Peyer's patch (tissue), 4 donors: ENCODE data around the gene TREML4. TPM values are rescaled to one million over a fixed set of nuclear protein-coding genes. Genes with fewer than 3 reads are reported as not detected.

Source experiments
- DNase-seq, 3 donors: peaks; one replicate each; pipeline ENCODE4 v3.0.0-alpha.2; 2017 to 2019
- H3K27ac ChIP-seq, 4 donors: fragments of 200-600 bp; sonication (generic); one replicate each; pipeline ENCODE4 v1.5.1; 2016 to 2019
- H3K27me3 ChIP-seq, 2 donors: fragments of 200-600 bp; sonication (generic); one replicate each; pipeline ENCODE4 v1.5.1; 2019
- H3K36me3 ChIP-seq, 3 donors: fragments of 200-600 bp; sonication (generic); one replicate each; pipeline ENCODE4 v1.5.1; 2016 to 2019
- H3K4me1 ChIP-seq, 4 donors: fragments of 200-600 bp; sonication (generic); one replicate each; pipeline ENCODE4 v1.5.1; 2016 to 2019
- H3K4me3 ChIP-seq, 4 donors: fragments of 200-600 bp; sonication (generic); 1 replicate in 3 of 4; 2 replicates in 1 of 4; pipeline ENCODE4 v1.5.1; 2016 to 2019; ENCODE audit warnings: mild to moderate bottlenecking in 1 of 4
- H3K9me3 ChIP-seq, 4 donors: fragments of 200-600 bp; sonication (generic); one replicate each; pipeline ENCODE4 v1.5.1; 2016 to 2019; ENCODE audit warnings: mild to moderate bottlenecking in 1 of 4
- POLR2A ChIP-seq, 2 donors: fragments of 450-650 bp; IDR thresholded peaks; one replicate each; pipeline ENCODE4 v1.5.1; 2017; ENCODE audit warnings: antibody characterized with exemption in 2 of 2, mild to moderate bottlenecking in 2 of 2, moderate library complexity in 2 of 2
- total RNA-seq, 4 donors: library from RNA; depleted of rRNA; stranded (reverse); fragments of >200 nt; gene quantifications; one replicate each; pipeline ENCODE4 v1.1.0, GENCODE V29; 2016
- TF ChIP-seq, protein P1 (sequence below), 6 experiments: fragments of 450-650 bp in 4 of 6; fragments of 200-600 bp in 2 of 6; sonication (generic) in 1 of 6; IDR thresholded peaks; one replicate each; pipeline ENCODE4 v1.5.1; 2017 to 2019; ENCODE audit warnings: antibody characterized with exemption in 6 of 6, mild to moderate bottlenecking in 3 of 6, moderate library complexity in 1 of 6

TREML4 gene
- total RNA-seq, 4 donors from 2014 or later, result not detected

DNA sequence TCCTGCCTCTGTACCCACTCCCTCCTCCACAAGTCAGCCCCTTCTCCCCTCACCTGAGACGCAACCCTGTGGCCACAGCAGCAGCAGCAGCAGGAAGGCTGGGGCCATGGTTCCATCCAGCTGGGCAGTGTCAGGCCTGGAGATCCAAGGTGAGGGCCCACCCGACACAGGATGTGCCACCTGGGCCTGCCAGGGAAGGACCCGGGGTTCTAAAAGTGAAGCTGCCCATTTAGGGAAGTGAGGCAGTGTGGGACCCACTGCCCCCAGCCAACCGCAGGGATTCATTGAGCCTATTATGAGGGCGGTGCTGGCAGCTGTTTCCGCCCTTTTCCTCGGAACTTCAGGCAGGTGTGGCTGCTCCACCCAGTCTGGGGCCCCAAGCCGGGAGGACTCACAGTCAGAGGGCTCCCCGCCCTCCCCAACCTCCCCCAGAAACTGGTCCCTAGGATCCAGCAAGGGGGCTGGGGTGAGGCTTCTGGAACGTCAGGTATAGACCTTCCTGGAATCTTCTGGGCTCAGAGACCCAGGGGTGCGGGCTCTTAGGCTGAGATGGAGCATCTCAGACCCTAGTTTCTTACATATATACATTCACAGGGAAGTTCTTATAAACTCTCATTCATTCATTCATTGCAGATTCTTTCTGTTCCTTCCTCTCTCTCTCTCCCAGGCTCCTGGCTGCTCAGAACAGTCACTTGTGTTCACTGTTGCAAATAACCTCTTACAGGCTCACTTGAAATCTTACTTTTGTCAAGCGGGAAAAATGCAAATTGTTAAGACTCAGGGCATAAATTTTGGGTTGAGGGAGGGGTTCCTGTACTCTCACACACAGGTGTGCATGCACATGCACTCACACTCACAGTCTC is 27.0 kb upstream of the TREML4 start, which contains the start of gene TREML2:
Gene TREML2 (minus strand): TSS at position 249 of the 863 bp plus-strand sequence. CDS start 141 bp downstream, at position 108.
- Histone ChIP-seq H3K36me3 (no peaks in the 10 kb centered on the region), H3K27me3 (no peaks in the 10 kb centered on the region), H3K9me3 (no peaks in the 10 kb centered on the region), H3K4me1 (peaks cover 0 to 15% (median 5%) of the 10 kb centered on the region in 4 donors), H3K27ac (peak within 1 kb of the TSS; percentile 6 to 75 (median 54)), H3K4me3 (peak within 1 kb of the TSS in 1 of 4 donors; percentile 5)
- peak in 2 of 3 donors; percentile 65 to 66 for DNase-seq
- TF ChIP-seq, protein P1, sequence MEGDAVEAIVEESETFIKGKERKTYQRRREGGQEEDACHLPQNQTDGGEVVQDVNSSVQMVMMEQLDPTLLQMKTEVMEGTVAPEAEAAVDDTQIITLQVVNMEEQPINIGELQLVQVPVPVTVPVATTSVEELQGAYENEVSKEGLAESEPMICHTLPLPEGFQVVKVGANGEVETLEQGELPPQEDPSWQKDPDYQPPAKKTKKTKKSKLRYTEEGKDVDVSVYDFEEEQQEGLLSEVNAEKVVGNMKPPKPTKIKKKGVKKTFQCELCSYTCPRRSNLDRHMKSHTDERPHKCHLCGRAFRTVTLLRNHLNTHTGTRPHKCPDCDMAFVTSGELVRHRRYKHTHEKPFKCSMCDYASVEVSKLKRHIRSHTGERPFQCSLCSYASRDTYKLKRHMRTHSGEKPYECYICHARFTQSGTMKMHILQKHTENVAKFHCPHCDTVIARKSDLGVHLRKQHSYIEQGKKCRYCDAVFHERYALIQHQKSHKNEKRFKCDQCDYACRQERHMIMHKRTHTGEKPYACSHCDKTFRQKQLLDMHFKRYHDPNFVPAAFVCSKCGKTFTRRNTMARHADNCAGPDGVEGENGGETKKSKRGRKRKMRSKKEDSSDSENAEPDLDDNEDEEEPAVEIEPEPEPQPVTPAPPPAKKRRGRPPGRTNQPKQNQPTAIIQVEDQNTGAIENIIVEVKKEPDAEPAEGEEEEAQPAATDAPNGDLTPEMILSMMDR (IDR thresholded peaks at IDR 0.05), result no peak
- TF ChIP-seq POLR2A (IDR thresholded peaks at IDR 0.05), result no peak

DNA sequence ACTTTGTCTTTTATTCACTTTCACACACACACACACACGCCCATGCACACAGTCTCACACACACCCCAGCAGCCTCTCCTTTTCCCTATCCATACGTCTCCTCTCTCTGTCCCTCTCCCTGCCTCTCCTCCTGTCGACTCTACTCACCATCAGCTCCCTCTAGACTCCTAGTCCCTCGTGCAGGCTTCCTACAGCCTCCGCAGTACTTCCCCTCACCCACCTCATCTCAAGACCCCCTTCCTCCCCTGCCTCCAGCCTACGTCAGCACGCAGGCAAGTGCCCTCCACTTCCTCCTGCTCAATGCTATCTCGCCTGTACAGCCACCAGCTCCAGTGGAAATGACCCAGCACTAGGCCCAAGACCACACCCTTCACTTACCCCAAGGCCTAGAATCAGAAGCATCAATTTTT is 26.4 kb upstream of the TREML4 start:
- Histone ChIP-seq H3K4me3 (no peak overlapping the region), H3K27ac (peak overlapping the region in 2 of 4 donors; percentile 62 to 75), H3K27me3 (no peaks in the 10 kb centered on the region), H3K9me3 (no peaks in the 10 kb centered on the region), H3K4me1 (peaks cover 0 to 15% (median 5%) of the 10 kb centered on the region in 4 donors), H3K36me3 (no peaks in the 10 kb centered on the region)
- no peak for TF ChIP-seq POLR2A (IDR thresholded peaks at IDR 0.05)
- TF ChIP-seq, protein P1 (IDR thresholded peaks at IDR 0.05), result no peak
- DNase-seq, result peak in 1 of 3 donors; percentile 27

DNA sequence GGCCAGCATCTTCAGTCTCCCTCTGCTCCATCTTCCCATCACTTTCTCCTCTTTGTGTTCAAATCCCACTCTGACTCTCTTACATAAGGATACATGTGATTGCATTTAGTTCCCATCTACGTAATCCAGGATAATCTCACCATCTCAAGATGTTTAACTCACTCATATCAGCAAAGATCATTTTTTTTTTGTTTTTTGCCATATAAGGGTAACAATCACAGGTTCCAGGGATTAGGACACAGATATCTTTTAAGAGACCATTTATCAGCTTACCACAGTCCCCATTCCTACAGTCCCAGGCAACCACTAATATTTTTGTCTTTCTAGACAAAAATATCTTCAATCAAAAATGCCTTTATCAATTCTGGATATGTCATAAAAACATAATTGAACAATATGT is 24.0 kb upstream of the TREML4 start:
- Histone ChIP-seq H3K36me3 (no peaks in the 10 kb centered on the region), H3K9me3 (no peaks in the 10 kb centered on the region), H3K27ac (no peak overlapping the region), H3K4me3 (no peak overlapping the region), H3K4me1 (peaks cover 0 to 15% (median 5%) of the 10 kb centered on the region in 4 donors), H3K27me3 (no peaks in the 10 kb centered on the region)
- no peak for TF ChIP-seq POLR2A (IDR thresholded peaks at IDR 0.05)
- TF ChIP-seq, protein P1 (IDR thresholded peaks at IDR 0.05), result no peak
- DNase-seq, result no peak

DNA sequence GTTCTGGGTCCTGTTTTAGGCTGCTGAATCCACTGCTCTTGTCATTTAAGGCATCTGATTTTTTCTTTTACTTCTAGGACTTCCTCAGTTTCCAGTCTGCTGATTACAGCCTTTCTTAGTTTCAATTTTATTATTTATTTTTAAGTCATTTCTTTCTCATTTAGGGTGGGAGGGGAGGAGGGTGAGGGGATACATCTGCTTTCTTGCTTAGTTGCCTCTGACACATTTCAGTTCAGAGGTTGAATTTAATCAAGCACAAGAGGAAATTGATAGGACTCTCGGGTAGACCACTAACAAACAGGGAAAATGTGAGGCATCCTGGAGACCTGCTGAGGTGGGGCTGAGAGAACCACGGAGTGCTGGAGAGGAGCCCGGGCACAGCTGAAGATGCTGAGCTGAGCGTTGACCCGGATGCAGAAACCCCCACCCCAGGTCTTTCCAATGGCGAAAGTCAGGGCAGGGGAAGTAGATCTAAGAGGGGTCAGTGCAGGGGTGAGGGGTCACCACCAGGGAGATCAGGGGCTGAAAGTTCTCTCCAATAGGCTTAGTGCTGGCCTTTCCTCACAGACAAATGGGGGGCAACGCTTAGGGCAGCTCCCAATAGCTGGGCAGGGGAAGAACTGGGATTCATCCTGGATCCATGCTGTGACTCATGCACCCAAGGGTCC is 19.6 kb upstream of the TREML4 start:
- H3K36me3 ChIP-seq, result no peaks in the 10 kb centered on the region

More for the DNA sequence above, 19.6 kb upstream of the TREML4 start:
- no peak for TF ChIP-seq POLR2A (IDR thresholded peaks at IDR 0.05)
- TF ChIP-seq, protein P1 (IDR thresholded peaks at IDR 0.05), result no peak
- Histone ChIP-seq H3K9me3 (no peaks in the 10 kb centered on the region), H3K27me3 (no peaks in the 10 kb centered on the region), H3K27ac (peak overlapping the region in 1 of 4 donors; percentile 27), H3K4me1 (no peaks in the 10 kb centered on the region), H3K4me3 (no peak overlapping the region)
- DNase-seq, result no peak
